Hematopoietic multipotent progenitor cell treated with erythropoietin and hydrocortisone succinate and interleukin-3 and kit ligand, for 17 days (in vitro differentiated cells): ENCODE results near the gene AGBL1.
"Not testable (repeated sequence)": the region's sequence is repeated elsewhere in the genome, so short reads cannot be mapped to it uniquely, and the experiment has no call there.

ENCODE experiments used
- DNase-seq: peaks from one replicate; pipeline ENCODE4 v3.0.0-alpha.2; 2015; ENCODE audit warnings: low spot score

Gene AGBL1

GRCh38 chr15:86087808-86088207, 8.1 kb downstream of the AGBL1 start:
- DNase-seq: no peak

- no peak for DNase-seq
These were observed 9.8 kb downstream of the AGBL1 start for GRCh38 chr15:86089422-86089821.

- no peak for DNase-seq
These were observed 22.1 kb downstream of the AGBL1 start for GRCh38 chr15:86101818-86102217.

GRCh38 chr15:86103825-86104224, 24.2 kb downstream of the AGBL1 start:
- DNase-seq: no peak

- no peak for DNase-seq
These were observed 26.6 kb downstream of the AGBL1 start for GRCh38 chr15:86106306-86106705.

GRCh38 chr15:86115145-86115801, 35.6 kb downstream of the AGBL1 start:
- no peak for DNase-seq

GRCh38 chr15:86121568-86122225, 42.0 kb downstream of the AGBL1 start:
- no peak for DNase-seq

GRCh38 chr15:86122691-86123391, 43.2 kb downstream of the AGBL1 start:
- not testable (repeated sequence) for DNase-seq

GRCh38 chr15:86125775-86126174, 46.1 kb downstream of the AGBL1 start:
- no peak for DNase-seq

- no peak for DNase-seq
These were observed 47.9 kb downstream of the AGBL1 start for GRCh38 chr15:86127547-86127946.

- no peak for DNase-seq
These were observed 55.4 kb downstream of the AGBL1 start for GRCh38 chr15:86135041-86135440.

GRCh38 chr15:86136861-86137260, 57.2 kb downstream of the AGBL1 start:
- no peak for DNase-seq

GRCh38 chr15:86138798-86139197, 59.1 kb downstream of the AGBL1 start:
- no peak for DNase-seq

- DNase-seq: no peak
These were observed 60.2 kb downstream of the AGBL1 start for GRCh38 chr15:86139828-86140227.

GRCh38 chr15:86154705-86155104, 75.0 kb downstream of the AGBL1 start:
- DNase-seq: no peak

- no peak for DNase-seq
These were observed 75.9 kb downstream of the AGBL1 start for GRCh38 chr15:86155551-86155950.

GRCh38 chr15:86157606-86158293, 78.1 kb downstream of the AGBL1 start:
- DNase-seq: no peak

GRCh38 chr15:86159468-86159867, 79.8 kb downstream of the AGBL1 start:
- no peak for DNase-seq

GRCh38 chr15:86161250-86161649, 81.6 kb downstream of the AGBL1 start:
- no peak for DNase-seq

GRCh38 chr15:86162172-86162591, 82.5 kb downstream of the AGBL1 start:
- no peak for DNase-seq

GRCh38 chr15:86162641-86163040, 83.0 kb downstream of the AGBL1 start:
- DNase-seq: no peak

GRCh38 chr15:86163816-86164215, 84.1 kb downstream of the AGBL1 start:
- no peak for DNase-seq
